HL-60 (cell line): ENCODE measurements around the gene HHAT.

ENCODE experiments used
- DNase-seq, 2 experiments: peaks; one replicate each; pipeline ENCODE4 v3.0.0-alpha.2; 2010 to 2020; ENCODE audit warnings: low read depth in 1 of 2, low spot score in 1 of 2
- H3K27ac ChIP-seq: fragments of 250-450 bp; sonication (Bioruptor Pico); replicated peaks from 2 replicates; pipeline ENCODE4 v1.5.1; 2020; ENCODE audit warnings: mild to moderate bottlenecking, moderate library complexity
- H3K27me3 ChIP-seq: fragments of 250-450 bp; sonication (Bioruptor Pico); 2 replicates; pipeline ENCODE4 v1.5.1; 2021; ENCODE audit warnings: mild to moderate bottlenecking, moderate library complexity; ENCODE audit not compliant: insufficient read depth, poor library complexity, severe bottlenecking
- H3K4me3 ChIP-seq: replicated peaks from 2 replicates; pipeline ENCODE4 v1.5.1; 2011; ENCODE audit warnings: mild to moderate bottlenecking, control low read depth, low read length; ENCODE audit not compliant: insufficient read depth
- GABPA ChIP-seq: IDR thresholded peaks from 2 replicates; pipeline ENCODE4 v1.6.1; 2012; ENCODE audit warnings: low read depth
- POLR2AphosphoS5 ChIP-seq: IDR thresholded peaks from 2 replicates; pipeline ENCODE4 v1.6.1; 2012; ENCODE audit warnings: low read depth
- REST ChIP-seq: IDR thresholded peaks from 2 replicates; pipeline ENCODE4 v1.6.1; 2012; ENCODE audit warnings: low read depth; ENCODE audit not compliant: insufficient replicate concordance
- SPI1 ChIP-seq: IDR thresholded peaks from 2 replicates; pipeline ENCODE4 v1.6.1; 2012; ENCODE audit warnings: low read depth, mild to moderate bottlenecking, borderline replicate concordance
- TF ChIP-seq, protein P1 (sequence below): IDR thresholded peaks from one replicate; pipeline ENCODE4 v1.5.1; 2011; ENCODE audit warnings: low read length, control low read depth, inconsistent platforms; ENCODE audit not compliant: insufficient read depth

Gene HHAT

GRCh38 chr1:210652329-210652954, 323.7 kb downstream of the HHAT start:
- no peak for DNase-seq
- TF ChIP-seq, protein P1, sequence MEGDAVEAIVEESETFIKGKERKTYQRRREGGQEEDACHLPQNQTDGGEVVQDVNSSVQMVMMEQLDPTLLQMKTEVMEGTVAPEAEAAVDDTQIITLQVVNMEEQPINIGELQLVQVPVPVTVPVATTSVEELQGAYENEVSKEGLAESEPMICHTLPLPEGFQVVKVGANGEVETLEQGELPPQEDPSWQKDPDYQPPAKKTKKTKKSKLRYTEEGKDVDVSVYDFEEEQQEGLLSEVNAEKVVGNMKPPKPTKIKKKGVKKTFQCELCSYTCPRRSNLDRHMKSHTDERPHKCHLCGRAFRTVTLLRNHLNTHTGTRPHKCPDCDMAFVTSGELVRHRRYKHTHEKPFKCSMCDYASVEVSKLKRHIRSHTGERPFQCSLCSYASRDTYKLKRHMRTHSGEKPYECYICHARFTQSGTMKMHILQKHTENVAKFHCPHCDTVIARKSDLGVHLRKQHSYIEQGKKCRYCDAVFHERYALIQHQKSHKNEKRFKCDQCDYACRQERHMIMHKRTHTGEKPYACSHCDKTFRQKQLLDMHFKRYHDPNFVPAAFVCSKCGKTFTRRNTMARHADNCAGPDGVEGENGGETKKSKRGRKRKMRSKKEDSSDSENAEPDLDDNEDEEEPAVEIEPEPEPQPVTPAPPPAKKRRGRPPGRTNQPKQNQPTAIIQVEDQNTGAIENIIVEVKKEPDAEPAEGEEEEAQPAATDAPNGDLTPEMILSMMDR = no peak
- TF ChIP-seq REST (no peak), POLR2AphosphoS5 (no peak)
- H3K4me3 ChIP-seq = no peak overlapping the region
- H3K27me3 ChIP-seq = no peaks in the 10 kb centered on the region
- H3K27ac ChIP-seq = no peak overlapping the region

DNA sequence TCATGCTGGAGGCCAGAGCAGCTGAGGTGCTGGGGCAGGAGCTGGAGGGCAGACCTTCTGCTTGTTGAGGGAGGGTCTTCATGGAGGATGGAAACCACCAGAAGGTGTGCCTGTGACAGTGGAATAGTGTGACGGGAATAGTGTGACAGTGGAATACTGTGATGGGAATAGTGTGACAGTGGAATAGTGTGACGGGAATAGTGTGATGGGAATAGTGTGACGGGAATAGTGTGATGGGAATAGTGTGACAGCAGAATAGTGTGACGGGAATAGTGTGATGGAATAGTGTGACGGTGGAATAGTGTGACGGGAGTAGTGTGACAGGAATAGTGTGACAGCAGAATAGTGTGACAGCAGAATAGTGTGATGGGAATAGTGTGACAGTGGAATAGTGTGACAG, 325.1 kb downstream of the HHAT start:
- DNase-seq = no peak
- H3K4me3 ChIP-seq = no peak overlapping the region

DNA sequence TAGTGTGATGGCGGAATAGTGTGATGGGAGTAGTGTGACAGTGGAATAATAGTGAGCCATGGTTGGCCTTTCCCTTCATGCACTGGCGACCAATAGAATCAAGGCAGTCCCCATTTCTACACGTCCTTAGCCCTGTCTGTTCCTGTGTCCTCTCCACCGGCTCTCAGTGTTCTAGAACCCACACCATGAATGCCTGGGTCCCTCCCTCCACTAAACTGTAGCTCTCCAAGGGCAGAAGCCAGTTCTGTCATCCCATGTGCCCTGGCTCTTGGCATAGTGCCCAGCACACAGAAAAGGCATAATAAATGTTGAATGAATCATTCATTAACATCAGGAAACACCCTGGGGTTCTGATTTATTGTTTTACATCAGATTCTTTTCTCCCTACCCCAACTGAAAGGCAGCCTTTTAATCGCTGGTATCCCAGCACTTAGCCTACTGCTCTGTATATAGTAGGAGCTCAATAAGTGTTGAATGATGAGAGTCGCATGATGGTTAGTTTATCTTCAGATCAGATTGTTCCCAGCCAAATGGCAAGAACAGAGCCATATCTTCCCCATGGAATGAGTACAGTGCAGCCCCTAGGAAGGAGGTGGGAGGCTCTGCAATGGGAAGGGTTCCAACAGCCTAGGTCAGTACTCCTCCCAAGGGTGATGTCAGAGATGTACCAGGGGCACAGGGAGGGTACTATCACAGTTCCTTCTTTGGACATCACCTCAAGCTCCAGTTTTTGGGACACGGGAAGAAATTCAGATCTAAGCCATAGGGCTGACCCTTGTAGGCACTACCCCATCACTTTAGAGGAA, 325.7 kb downstream of the HHAT start:
- DNase-seq = no peak
- TF ChIP-seq, protein P1 = no peak
- TF ChIP-seq GABPA (no peak), POLR2AphosphoS5 (no peak), SPI1 (no peak), REST (no peak)
- Histone ChIP-seq H3K27me3 (no peaks in the 10 kb centered on the region), H3K4me3 (no peak overlapping the region), H3K27ac (no peak overlapping the region)

More for the DNA sequence above, 325.1 kb downstream of the HHAT start:
- no peak overlapping the region for H3K27ac ChIP-seq
- no peaks in the 10 kb centered on the region for H3K27me3 ChIP-seq
- TF ChIP-seq POLR2AphosphoS5 (no peak), REST (no peak), SPI1 (no peak), GABPA (no peak)
- TF ChIP-seq, protein P1 = no peak
